ENCODE data around the gene ARHGAP15.

The ARHGAP15 gene

DNA sequence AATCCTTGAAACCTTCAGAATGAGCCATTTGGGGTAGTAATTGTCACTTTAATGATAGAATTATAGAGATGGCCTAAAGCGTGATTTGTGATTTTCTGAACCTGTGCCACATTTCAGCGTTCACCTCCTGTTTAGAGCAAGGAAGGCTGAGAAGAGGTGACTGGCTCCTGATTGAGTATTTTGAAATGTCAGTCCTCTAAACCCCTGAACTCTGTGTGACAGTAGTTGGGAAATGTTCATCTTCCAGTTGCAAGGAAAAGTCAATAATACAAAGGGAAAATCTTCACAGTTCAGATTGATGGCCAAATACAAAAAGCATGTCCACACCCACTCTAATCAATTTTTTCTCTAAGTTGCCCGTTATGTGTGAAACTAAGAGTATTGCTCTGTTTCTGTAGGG, 305.2 kb downstream of the ARHGAP15 start:
- in situ Hi-C loops (cut with HindIII; ENCODE audit: low sequenced_read_pairs) = no loop called here

DNA sequence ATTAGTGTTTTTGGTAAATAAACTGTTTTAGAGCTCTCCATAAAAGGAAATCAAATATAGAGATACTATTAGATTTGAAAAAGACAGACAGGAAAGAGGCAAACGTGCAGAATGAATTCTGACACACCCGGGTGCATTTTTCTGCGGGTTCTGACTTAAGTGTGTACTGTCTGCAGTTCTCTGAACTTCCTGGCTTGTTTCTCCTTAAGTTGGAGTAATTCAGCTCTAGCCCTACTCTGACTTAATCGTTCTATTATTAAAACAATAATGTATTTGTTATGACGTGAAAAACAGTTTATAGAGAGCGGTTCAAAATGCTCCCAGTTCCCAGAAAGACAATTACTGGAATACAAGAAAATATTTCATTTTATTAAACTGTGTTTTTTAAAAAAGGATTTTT, 305.9 kb downstream of the ARHGAP15 start:
- in situ Hi-C loops (cut with HindIII; ENCODE audit: low sequenced_read_pairs) = no loop called here

DNA sequence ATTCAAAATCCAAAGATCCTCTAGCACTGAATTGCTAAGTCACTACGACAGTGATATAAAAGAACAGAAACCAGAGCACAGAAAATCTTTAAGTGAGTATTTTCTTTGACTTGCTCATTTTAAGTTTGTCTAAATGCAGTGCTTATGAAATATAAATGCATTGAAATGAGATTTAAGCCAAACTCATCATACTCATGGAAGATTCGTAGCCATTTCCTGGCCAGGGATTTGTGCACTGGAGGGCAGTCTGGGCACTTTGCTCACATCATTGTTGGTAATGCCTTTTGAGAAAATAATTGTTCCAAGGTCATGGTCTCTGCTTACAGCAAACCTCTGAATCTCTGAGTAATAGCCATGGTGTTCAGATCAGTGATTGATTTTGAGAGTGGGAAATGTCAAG, 307.7 kb downstream of the ARHGAP15 start:
- in situ Hi-C loops (cut with HindIII; ENCODE audit: low sequenced_read_pairs) = no loop called here

DNA sequence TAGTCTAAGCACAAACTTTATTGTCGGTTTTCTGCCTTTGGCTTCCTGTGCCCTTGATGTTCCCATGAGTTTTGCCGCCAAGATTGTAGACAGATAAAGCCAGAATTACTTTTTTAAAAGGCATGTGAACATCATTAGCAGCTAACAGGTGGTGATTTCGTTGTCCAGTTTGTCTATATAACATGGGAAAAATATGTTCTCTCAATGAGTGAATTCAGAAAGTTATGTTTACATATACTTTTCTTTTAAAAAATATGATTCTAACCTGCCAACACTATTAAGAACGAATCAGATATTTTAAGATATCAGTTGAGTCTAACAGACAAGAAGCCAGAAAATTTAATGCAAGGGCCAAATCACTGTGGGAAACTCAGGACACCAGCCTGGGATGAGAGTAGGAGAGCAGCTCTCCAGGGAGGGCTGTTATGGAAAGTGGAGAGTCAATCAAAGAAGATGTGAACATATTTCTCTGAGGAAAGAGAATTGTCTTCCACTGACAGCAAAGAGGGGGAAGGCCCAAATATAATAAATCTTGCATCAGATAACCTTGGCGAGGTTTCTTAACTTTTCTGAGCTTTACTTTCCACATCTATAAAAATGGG, 311.3 kb downstream of the ARHGAP15 start:
- in situ Hi-C loops (cut with HindIII; ENCODE audit: low sequenced_read_pairs) = no loop called here

DNA sequence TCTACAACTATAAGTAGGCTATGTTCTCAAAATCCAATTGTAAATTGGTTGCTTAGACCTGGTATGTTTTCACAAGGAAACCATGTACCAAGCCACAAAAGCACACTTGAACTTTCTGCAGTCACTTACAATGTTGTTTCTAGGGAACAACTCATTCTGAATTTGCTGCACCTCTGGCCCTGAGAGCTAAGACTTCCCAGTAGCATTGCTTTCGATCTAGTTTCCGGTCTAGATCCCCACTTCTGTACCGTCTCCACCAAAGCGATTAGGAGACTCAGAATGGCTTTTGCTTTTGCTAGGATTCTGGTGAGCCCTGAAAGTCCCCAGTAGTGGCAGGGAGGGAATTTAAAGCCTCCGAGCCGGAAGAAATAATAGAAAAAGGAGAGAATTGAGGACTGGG, 313.0 kb downstream of the ARHGAP15 start:
- in situ Hi-C loops (cut with HindIII; ENCODE audit: low sequenced_read_pairs) = no loop called here

DNA sequence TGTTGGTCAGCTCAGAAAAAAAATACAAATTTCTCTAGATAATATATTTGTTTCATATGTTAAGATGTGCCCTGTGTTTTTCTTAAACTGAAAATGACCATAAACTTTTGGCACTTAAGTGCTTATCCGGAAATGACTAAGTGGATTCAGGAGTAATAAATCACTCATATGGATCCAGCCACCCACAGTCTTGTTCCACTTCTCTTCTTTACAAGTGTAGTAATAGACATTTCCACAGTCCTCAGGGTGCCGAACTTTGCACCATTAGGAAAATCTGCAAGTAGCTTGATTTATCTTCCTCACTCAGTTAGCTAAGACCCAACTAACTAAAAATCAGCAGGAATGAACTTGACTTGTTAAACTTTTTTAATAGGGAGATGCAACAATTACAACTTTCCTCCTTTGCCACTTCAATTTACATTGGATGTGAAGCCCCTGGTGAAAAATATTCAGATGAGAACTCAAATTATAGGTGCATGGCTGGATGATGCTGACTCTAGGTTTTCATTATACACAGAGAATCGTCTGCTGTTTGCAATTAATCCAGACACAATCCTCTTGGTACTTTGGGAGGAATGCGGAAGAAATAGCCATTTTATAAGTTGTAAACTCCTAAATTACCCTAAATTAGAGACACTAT, 322.5 kb downstream of the ARHGAP15 start:
- in situ Hi-C loops (cut with HindIII; ENCODE audit: low sequenced_read_pairs) = no loop called here

DNA sequence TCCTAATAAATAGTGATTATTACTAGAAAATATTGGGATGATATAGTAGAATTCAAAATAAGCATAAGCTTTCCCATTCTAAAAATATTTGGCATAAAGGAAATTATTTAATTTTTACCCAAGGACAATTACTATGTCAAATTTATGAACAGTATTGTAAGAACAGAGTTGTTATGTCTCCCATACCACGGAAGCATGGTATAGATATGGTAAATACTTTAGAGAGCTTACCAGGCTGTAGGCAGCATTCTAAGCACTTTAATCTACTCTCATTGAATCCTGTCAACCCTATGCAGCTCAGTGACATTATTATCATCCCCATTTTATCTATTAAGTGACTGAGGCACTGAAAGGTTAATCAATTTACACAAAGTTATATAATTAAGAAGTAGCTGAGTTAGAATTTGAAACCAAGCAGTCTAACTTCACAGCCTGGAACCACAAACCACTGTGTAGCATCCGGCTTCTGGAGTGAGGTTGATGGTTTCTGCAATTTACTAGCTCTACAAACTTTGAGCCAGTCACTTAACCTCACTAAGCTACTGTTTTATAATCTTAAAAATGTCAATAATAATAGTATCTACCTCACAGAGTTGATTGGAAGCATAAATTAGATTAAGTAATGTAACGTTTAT, 323.7 kb downstream of the ARHGAP15 start:
- in situ Hi-C loops (cut with HindIII; ENCODE audit: low sequenced_read_pairs) = no loop called here

DNA sequence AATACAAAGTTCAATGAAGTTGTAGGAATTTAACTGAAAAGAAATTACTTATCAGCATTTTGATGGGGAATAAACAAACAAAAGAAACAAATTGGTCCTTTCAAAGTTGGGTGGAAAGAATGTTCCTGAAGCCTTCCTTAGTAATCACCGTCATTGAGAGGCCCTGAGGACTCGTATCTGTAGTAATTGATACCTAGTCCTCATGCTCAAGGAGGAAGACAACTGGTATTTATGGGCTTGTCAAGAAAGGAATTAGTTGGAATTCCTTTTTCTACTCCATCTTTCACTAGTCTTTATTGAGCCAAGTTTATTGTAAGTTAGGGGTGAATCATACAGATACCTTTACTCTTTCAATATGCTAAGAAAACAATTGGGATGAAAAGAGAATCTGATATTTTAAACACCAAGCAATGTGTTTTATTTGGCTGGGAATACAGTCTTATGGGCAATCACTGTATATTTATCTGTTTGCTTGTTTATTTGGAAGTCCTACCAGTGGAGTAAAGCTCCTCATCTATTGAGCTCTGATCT, 324.8 kb downstream of the ARHGAP15 start:
- in situ Hi-C loops (cut with HindIII; ENCODE audit: low sequenced_read_pairs) = no loop called here

DNA sequence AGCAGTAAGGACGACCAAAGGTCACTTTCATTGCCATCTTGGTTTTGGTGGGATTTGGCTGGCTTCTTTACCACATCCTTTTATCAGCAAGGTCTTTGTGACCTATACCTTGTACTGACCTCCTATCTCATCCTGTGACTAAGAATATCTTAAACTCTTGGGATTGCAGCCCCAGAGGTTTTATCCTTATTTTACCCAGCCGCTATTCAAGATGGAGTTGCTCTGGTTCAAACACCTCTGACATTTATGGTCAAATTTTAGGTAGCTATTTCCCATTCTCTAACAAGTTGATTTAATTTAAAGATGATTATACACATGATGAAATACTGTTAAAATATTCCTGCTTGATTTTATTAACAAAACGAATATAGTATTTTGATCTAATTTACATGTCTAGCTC, 326.1 kb downstream of the ARHGAP15 start:
- in situ Hi-C loops (cut with HindIII; ENCODE audit: low sequenced_read_pairs) = no loop called here

DNA sequence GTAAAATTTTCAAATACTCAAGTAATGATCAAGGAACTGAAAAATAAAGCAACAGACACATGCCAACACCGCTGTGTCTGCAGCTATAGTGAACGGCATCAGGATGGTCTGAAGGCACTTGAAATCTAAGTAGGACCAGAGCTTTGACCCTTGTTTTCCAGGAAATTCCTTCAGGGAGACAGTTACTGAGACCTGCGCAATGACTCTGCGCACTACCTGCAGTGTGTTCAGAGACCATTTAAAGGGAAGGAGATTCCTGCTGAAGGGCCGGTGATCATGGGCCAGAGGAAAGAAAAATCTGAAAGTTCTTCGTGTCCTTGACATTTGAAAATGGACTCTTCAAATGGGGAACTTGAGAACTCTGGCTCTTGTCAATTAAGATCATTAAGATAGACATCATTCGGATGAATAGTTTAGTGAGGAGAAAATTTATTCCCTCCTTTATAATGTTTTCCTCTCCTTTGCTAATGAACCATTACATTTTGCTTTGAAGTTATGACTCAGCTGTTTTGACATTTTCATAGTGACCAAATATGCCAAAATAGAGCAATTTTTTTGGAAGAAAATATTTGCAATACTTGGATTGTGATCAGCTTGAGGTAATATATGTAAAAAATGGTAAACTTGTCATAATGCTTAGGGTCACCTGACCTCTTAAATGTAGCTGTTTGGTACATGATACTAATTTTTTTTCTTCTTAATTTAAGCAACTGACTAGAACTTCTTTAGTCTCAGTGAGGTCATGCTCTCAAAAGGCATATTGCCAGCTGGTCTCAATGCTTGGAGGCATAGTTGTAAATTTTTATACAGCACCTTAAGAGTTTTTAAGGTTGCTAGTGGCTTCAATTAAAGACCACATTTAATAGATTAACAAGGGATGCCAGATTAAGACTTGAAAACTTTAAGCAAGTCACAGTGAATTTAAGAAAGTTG, 329.3 kb downstream of the ARHGAP15 start:
- in situ Hi-C loops (cut with HindIII; ENCODE audit: low sequenced_read_pairs) = no loop called here

DNA sequence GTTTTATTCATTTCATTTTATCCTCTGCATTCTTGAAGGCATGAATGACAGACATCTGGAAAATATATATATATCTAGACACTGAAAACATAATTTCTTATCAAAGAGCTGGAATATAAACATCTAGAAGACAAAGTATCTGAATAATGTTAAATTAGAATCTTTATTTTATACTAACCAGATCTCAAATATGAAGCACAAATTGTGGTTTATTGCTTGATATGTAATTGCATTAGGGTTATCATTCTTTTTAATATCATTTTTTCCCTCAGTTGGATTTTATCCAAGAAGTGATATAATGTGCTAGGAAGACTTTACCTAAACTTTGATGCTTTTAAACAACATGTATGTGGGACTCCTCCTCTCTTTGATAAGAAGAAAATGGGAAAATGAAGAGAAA, 331.2 kb downstream of the ARHGAP15 start:
- in situ Hi-C loops (cut with HindIII; ENCODE audit: low sequenced_read_pairs) = no loop called here

DNA sequence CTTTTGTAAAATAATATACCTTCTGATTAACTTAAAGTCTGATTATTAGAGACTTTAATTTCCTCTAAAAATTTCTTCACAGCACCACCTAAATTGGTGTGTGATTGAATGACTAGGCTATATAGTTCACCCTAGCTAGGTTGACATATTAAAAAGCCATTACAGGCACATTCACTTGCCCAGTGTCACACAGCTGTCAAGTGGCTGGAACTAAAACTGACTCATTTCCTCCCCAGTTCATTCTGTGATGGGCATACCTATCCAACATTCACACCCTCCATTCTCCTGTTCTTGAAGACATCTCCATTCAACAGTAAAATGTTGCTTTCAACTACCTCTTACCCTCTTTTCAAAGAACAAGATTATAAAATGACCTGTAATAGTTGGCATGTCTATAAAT, 334.5 kb downstream of the ARHGAP15 start:
- in situ Hi-C loops (cut with HindIII; ENCODE audit: low sequenced_read_pairs) = no loop called here

DNA sequence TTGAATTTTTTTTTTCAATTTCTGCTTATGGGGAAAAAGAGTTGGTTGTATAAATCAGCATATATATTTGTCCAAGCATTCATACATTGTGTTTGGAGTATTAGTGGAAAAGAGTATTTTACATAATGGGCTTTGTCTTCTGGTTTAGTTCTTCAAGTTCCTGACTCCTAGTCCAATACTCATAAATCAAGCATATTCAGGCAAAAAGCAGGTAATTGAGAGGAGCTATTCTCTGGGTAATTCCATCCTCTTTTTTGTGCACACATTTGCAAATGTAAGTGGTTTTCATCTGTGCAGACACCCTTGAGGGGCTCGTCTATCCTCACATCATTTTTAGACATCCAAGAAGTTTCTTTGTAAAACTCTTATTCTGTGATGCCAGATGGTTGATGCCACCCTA, 337.2 kb downstream of the ARHGAP15 start:
- in situ Hi-C loops (cut with HindIII; ENCODE audit: low sequenced_read_pairs) = no loop called here

DNA sequence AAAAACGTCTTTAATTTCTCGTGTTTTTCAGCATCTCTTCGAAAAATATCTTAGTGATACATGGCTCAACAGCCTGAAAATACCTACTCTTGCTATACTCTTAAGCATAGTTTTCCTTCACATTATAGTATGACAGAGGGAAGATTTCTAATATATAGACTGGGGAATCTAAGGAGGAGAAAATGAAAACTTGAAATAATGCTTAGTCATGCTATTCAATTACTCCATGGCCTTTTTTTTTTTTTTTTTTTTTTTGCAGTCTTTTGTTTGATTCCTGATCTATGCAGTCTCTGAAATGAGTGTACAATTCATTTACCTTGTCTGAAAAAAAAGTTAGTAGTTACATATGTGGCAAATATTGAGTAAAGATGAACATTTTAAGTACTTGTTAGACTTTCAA, 337.8 kb downstream of the ARHGAP15 start:
- in situ Hi-C loops (cut with HindIII; ENCODE audit: low sequenced_read_pairs) = no loop called here

DNA sequence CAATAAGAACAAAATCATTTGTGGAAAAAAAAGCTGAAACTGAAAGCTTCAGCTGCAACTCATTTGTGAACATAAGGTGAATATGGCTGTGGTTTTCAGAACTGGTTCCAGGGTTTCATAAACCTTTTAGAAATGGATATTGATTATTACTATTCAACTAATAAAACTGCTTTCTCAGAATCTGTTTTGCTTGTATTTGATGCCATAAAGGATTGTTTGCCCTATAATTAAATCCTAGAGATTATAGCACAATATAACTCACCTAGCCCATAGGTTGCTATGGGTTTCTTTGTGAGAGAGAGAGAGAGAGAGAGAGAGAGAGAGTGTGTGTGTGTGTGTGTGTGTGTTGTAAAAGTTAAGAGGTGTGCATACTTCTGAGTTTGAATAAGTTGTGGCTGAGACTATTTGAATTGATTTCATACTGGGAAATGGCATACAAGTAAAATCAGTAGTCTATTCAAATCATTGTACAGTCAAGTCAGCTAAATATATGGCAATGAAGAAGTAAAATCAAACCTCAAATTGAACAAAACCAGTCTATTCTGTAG, 339.2 kb downstream of the ARHGAP15 start:
- in situ Hi-C loops (cut with HindIII; ENCODE audit: low sequenced_read_pairs) = no loop called here

DNA sequence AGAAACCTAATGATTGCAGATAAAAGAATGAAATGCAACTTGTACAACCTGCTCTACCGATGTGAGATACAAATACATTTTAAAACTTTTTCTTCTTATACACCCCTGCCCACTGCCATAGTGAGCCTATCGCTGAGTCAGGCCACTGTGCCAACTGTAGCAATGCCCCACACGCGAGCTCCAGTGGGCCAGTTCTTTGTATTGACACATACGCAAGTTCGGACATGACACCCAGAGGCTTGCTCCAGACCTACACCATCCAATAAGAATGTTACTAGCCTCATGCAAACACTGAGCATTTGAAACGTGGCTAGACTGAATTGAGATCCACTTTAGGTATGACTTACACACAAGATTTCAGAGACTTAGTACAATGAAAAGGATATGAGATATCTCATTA, 340.1 kb downstream of the ARHGAP15 start:
- in situ Hi-C loops (cut with HindIII; ENCODE audit: low sequenced_read_pairs) = no loop called here

DNA sequence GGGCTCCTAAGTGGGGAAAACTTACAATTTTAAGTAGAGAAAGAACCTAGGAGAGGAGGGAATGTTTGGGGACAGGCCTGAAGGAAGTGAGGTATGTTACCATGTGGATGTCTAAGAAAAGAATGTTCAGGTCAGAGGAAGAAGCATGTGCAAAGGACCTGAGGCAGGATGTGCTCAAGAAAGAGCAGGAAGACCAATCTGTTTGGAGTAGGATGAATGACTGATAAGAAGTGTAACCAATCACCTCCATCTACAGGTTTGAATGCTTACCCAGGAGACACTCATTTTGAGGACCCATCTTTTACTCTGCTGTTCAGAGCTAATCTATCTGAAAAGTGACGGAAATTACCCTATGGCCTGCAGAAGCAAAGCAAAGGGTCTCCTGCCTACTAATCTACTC, 342.3 kb downstream of the ARHGAP15 start:
- in situ Hi-C loops (cut with HindIII; ENCODE audit: low sequenced_read_pairs) = no loop called here

DNA sequence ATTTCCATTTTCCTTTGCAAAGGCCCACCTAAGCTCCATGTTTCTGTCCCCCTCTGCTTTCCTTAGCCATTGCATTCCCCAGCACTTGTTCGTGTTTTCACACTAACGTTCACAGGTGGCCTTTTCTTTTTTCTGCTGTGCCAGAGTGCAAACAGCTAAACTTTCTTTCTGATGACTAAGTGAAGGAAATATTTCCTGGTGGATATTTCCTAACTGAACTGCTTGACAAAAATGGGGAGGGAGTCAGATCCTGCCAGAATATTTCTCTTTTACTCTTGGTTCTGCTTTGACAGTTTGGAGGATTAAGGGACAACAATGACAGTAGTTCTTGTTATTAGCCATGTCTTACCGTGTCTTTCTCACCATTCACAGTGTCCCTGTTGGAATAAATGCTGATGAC, 344.0 kb downstream of the ARHGAP15 start:
- in situ Hi-C loops (cut with HindIII; ENCODE audit: low sequenced_read_pairs) = no loop called here

DNA sequence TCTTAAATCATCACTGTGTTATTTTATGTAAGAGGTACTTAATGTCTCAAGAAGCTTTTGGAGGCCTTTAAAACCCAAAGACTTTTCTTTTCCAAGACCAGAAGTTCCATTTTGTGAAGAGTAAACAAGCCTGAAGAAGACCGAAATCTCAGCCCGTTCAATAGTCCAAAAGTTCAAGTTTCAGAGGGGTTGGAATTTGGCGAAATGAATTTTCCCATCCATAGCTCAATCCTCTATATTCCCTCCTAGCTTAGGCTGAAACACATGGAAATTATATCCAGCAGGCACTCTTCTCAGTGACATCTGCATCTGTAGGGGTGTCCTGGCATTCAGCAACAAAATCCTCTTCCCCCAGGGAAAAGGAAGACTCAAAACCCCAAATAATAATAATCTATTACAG, 344.6 kb downstream of the ARHGAP15 start:
- in situ Hi-C loops (cut with HindIII; ENCODE audit: low sequenced_read_pairs) = no loop called here

DNA sequence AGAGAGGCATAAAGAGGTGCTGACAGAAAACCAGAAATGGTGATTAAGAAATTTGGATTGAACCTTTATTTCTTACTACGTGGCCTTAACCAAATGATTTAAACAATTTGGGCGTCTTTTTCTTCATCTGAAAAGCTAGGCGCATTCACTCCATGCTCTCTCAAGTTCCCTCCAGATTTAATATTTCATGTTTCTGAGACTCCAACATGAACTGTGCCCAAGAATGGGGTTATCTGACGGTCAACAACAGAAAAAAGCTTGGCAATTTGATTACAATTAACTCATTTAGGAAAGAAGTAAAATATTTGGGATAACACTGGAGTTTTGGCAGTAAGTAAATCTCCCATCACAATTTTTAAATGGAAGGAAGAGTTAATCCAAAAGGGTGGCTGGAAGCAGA, 345.4 kb downstream of the ARHGAP15 start:
- in situ Hi-C loops (cut with HindIII; ENCODE audit: low sequenced_read_pairs) = no loop called here
